Vagina (tissue), 2 donors: Measurements from ENCODE around the gene TAGLN.

Experiments
- POLR2AphosphoS5 ChIP-seq, 2 donors: sonication (generic); formaldehyde crosslinking; IDR thresholded peaks; one replicate each; pipeline ENCODE4 v1.9.0; 2017; ENCODE audit warnings: antibody characterized with exemption in 2 of 2, mild to moderate bottlenecking in 2 of 2, low read depth in 1 of 2; ENCODE audit not compliant: insufficient read depth in 1 of 2
- TF ChIP-seq, protein P1 (sequence below), 3 experiments: fragments of 450-650 bp in 2 of 3; fragments of 200-600 bp in 1 of 3; sonication (generic) in 1 of 3; IDR thresholded peaks; one replicate each; pipeline ENCODE4 v1.5.1; 2017 to 2019; ENCODE audit warnings: antibody characterized with exemption in 3 of 3, mild to moderate bottlenecking in 2 of 3, moderate library complexity in 2 of 3

DNA sequence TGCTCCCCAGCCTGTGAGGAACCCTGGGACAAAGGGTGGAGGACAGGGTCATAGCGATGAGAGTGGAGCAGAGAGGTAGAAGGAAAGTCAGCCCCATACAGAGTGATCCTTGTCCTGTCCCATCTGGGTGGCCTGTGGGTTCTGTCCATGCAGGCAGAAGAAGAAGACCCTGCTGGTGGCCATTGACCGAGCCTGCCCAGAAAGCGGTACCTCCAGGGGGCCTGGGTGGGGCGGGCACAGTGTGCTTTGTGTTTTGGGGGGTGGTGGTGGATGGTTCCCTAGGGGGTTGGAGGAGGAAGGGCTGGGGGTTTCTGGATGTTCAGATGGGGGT is 12.8 kb upstream of the TAGLN start:
- TF ChIP-seq, protein P1, sequence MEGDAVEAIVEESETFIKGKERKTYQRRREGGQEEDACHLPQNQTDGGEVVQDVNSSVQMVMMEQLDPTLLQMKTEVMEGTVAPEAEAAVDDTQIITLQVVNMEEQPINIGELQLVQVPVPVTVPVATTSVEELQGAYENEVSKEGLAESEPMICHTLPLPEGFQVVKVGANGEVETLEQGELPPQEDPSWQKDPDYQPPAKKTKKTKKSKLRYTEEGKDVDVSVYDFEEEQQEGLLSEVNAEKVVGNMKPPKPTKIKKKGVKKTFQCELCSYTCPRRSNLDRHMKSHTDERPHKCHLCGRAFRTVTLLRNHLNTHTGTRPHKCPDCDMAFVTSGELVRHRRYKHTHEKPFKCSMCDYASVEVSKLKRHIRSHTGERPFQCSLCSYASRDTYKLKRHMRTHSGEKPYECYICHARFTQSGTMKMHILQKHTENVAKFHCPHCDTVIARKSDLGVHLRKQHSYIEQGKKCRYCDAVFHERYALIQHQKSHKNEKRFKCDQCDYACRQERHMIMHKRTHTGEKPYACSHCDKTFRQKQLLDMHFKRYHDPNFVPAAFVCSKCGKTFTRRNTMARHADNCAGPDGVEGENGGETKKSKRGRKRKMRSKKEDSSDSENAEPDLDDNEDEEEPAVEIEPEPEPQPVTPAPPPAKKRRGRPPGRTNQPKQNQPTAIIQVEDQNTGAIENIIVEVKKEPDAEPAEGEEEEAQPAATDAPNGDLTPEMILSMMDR (IDR thresholded peaks at IDR 0.05), result no peak
- no peak for TF ChIP-seq POLR2AphosphoS5 (IDR thresholded peaks at IDR 0.05; ENCODE audit: insufficient read depth in 1 of 2, low read depth in 1 of 2)
